ENCODE data around the gene LRRC66. TPM values are rescaled to one million over a fixed set of nuclear protein-coding genes. Genes with fewer than 3 reads are reported as not detected.

Gene LRRC66
- polyA plus RNA-seq, 2 of the 4 experiments (the other 2 are of a cell fraction) = 0.17 to 0.18 TPM

DNA sequence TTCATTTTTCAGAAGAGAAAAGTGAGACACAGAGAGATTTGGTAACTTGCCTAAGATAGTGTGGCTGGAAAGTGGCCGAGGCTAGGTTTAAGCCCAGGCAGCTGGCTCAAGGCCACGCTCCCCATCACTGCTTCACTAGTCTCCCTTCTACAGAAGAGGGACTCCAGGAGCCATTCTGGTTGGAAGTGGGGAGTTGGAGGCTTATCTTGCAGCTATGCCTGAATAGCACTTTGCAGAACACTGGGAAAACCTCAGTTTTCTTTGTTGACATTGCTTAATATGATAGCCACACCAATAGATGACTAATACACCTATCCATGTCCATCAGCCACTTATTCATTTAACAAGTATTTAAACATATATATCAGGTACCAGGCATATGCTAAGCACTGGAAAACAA is 18.5 kb downstream of the LRRC66 start:
- H3K4me3 ChIP-seq = no peak overlapping the region
- CTCF ChIA-PET = no interaction called here
- H3K27ac ChIP-seq = no peak overlapping the region
- POLR2A ChIA-PET = no interaction called here
- no peak for ATAC-seq
- no peak for TF ChIP-seq SREBF2 (IDR thresholded peaks at IDR 0.05)
- TF ChIP-seq FOXS1 (CRISPR knock-in tag; IDR thresholded peaks at IDR 0.05) = no peak
- TF ChIP-seq KDM5A (IDR thresholded peaks at IDR 0.05) = no peak
- no peak for FAIRE-seq
- no peaks in the 10 kb centered on the region for H3K4me1 ChIP-seq
- 45% methylated on average over 2 of the region's 2 CpGs for WGBS (ENCODE audit: missing lambda C conversion rate)
- DNase-seq (ENCODE audit: low read depth in 1 of 2, low spot score in 1 of 2) = no peak
- H3K4me2 ChIP-seq = no peak overlapping the region
- H3K9me3 ChIP-seq = no peaks in the 10 kb centered on the region

DNA sequence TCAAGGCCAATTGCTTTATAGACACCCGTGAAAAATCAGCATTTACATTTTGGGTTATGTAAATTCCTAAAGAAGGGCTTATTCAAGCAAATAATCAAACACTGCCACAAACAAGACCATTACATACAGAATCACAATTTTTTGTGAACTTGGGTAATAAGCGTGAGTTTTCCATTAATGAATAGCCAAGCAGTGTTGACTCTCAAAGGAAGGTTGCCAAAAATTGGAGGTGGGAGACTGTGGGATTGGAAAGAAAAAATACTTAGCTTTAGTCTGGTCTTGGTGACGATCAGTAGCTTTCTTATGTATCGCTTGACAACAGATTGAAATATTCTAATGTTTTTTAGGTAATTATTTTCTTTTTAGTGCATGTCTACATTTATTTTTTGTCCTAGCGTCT is 20.9 kb downstream of the LRRC66 start:
- POLR2A ChIA-PET = no interaction called here
- FAIRE-seq (no peak), ATAC-seq (no peak), DNase-seq (ENCODE audit: low read depth in 1 of 2, low spot score in 1 of 2) (no peak)
- TF ChIP-seq ZNF302 (CRISPR knock-in tag; IDR thresholded peaks at IDR 0.05) = no peak
- TF ChIP-seq EHMT2 (IDR thresholded peaks at IDR 0.05; ENCODE audit: low read depth) = no peak
- no peak for TF ChIP-seq HOXB13 (CRISPR knock-in tag; IDR thresholded peaks at IDR 0.05; ENCODE audit: low read depth)
- no peak for TF ChIP-seq CHD4 (IDR thresholded peaks at IDR 0.05; ENCODE audit: borderline replicate concordance)
- TF ChIP-seq BHLHE40 (IDR thresholded peaks at IDR 0.05; ENCODE audit: low read depth, low read length) = no peak
- TF ChIP-seq JUN (IDR thresholded peaks at IDR 0.05) = no peak
- no peak for TF ChIP-seq FOSL2 (IDR thresholded peaks at IDR 0.05)
- TF ChIP-seq FOSL2 (CRISPR knock-in tag; IDR thresholded peaks at IDR 0.05) = no peak
- no peak for TF ChIP-seq MAFK (IDR thresholded peaks at IDR 0.05; ENCODE audit: partially characterized antibody)
- TF ChIP-seq RCOR1 (IDR thresholded peaks at IDR 0.05; ENCODE audit: low read depth, low read length) = no peak
- no peak for TF ChIP-seq SMC3 (IDR thresholded peaks at IDR 0.05)
- Histone ChIP-seq H3K9me3 (no peaks in the 10 kb centered on the region), H3K4me2 (no peak overlapping the region), H3K4me3 (no peak overlapping the region), H3K27ac (no peak overlapping the region), H3K4me1 (no peaks in the 10 kb centered on the region)
- 54% methylated on average over 5 of the region's 5 CpGs for WGBS (ENCODE audit: missing lambda C conversion rate)
- CTCF ChIA-PET = no interaction called here

DNA sequence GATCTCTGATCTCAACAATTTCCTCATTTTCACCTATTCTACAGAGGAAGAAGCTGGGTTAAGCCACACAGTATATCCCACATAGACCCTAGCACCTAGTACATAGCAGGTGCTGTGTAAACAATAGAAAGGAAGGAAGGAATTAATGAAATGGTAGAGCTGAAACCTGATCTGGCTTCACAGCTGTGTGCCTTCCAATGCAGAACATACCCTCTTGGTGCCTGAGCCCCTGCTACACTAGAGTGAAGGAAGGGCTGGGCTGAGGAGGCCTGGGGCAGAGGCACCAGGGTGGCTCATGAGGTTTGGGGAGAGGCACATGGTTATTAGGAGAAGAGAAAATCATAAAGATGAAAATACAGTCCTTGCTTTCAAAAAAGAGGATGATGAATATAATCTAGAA is 21.3 kb downstream of the LRRC66 start:
- ChIA-PET CTCF (no interaction called here), POLR2A (no interaction called here)
- ATAC-seq (no peak), DNase-seq (ENCODE audit: low read depth in 1 of 2, low spot score in 1 of 2) (no peak), FAIRE-seq (no peak)
- TF ChIP-seq FOSB (CRISPR knock-in tag; IDR thresholded peaks at IDR 0.05) (no peak), HEYL (CRISPR knock-in tag; IDR thresholded peaks at IDR 0.05) (no peak), MAFK (IDR thresholded peaks at IDR 0.05; ENCODE audit: partially characterized antibody) (no peak), EHF (CRISPR knock-in tag; IDR thresholded peaks at IDR 0.05) (no peak), SMC3 (IDR thresholded peaks at IDR 0.05) (no peak)
- TF ChIP-seq, protein P1, sequence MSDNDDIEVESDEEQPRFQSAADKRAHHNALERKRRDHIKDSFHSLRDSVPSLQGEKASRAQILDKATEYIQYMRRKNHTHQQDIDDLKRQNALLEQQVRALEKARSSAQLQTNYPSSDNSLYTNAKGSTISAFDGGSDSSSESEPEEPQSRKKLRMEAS (IDR thresholded peaks at IDR 0.05) = no peak
- TF ChIP-seq, protein P2, sequence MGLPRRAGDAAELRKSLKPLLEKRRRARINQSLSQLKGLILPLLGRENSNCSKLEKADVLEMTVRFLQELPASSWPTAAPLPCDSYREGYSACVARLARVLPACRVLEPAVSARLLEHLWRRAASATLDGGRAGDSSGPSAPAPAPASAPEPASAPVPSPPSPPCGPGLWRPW (IDR thresholded peaks at IDR 0.05) = no peak
- TF ChIP-seq, protein P3, sequence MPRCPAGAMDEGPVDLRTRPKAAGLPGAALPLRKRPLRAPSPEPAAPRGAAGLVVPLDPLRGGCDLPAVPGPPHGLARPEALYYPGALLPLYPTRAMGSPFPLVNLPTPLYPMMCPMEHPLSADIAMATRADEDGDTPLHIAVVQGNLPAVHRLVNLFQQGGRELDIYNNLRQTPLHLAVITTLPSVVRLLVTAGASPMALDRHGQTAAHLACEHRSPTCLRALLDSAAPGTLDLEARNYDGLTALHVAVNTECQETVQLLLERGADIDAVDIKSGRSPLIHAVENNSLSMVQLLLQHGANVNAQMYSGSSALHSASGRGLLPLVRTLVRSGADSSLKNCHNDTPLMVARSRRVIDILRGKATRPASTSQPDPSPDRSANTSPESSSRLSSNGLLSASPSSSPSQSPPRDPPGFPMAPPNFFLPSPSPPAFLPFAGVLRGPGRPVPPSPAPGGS (IDR thresholded peaks at IDR 0.05) = no peak
- no peak overlapping the region for H3K4me3 ChIP-seq
- no peaks in the 10 kb centered on the region for H3K9me3 ChIP-seq
- H3K4me2 ChIP-seq = no peak overlapping the region
- no peak overlapping the region for H3K27ac ChIP-seq
- H3K4me1 ChIP-seq = no peaks in the 10 kb centered on the region

DNA sequence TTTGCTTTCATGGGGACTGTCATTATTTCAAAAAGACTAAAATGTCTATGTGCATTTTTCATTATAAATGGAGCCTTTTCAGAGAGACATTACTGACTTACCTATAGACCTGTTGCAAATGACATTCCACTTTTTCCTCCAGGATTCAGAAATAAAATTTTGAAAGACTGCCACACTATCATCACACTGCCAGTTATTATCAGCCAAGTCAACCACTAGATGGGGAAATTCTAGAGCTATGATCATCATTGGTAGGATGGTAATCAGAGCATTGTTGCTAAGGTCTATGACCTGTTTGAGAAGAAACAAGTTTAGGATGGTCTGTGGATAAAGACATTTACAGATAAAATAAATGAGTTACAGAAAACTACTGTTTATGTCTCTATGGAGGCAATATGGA is 22.5 kb downstream of the LRRC66 start:
- Histone ChIP-seq H3K27ac (no peak overlapping the region), H3K4me3 (no peak overlapping the region), H3K4me1 (no peaks in the 10 kb centered on the region), H3K9me3 (no peaks in the 10 kb centered on the region), H3K4me2 (no peak overlapping the region)
- no peak for ATAC-seq
- DNase-seq (ENCODE audit: low read depth in 1 of 2, low spot score in 1 of 2) = no peak
- ChIA-PET CTCF (no interaction called here), POLR2A (no interaction called here)
- no peak for TF ChIP-seq ZNF302 (CRISPR knock-in tag; IDR thresholded peaks at IDR 0.05)
- no peak for TF ChIP-seq SREBF2 (IDR thresholded peaks at IDR 0.05)
- TF ChIP-seq, protein P4, sequence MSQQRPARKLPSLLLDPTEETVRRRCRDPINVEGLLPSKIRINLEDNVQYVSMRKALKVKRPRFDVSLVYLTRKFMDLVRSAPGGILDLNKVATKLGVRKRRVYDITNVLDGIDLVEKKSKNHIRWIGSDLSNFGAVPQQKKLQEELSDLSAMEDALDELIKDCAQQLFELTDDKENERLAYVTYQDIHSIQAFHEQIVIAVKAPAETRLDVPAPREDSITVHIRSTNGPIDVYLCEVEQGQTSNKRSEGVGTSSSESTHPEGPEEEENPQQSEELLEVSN (IDR thresholded peaks at IDR 0.05; ENCODE audit: borderline replicate concordance, low read depth) = no peak
- TF ChIP-seq, protein P5, sequence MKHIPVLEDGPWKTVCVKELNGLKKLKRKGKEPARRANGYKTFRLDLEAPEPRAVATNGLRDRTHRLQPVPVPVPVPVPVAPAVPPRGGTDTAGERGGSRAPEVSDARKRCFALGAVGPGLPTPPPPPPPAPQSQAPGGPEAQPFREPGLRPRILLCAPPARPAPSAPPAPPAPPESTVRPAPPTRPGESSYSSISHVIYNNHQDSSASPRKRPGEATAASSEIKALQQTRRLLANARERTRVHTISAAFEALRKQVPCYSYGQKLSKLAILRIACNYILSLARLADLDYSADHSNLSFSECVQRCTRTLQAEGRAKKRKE (CRISPR knock-in tag; IDR thresholded peaks at IDR 0.05; ENCODE audit: low read depth) = no peak
- no peak for TF ChIP-seq CEBPB (IDR thresholded peaks at IDR 0.05)
- no peak for TF ChIP-seq CHD2 (IDR thresholded peaks at IDR 0.05; ENCODE audit: low read length, partially characterized antibody)
- no peak for TF ChIP-seq NPAS2 (CRISPR knock-in tag; IDR thresholded peaks at IDR 0.05; ENCODE audit: borderline replicate concordance)
- FAIRE-seq = no peak

Data from A549 (cell line).